Measurements from ENCODE around the gene SLC5A3.

DNA sequence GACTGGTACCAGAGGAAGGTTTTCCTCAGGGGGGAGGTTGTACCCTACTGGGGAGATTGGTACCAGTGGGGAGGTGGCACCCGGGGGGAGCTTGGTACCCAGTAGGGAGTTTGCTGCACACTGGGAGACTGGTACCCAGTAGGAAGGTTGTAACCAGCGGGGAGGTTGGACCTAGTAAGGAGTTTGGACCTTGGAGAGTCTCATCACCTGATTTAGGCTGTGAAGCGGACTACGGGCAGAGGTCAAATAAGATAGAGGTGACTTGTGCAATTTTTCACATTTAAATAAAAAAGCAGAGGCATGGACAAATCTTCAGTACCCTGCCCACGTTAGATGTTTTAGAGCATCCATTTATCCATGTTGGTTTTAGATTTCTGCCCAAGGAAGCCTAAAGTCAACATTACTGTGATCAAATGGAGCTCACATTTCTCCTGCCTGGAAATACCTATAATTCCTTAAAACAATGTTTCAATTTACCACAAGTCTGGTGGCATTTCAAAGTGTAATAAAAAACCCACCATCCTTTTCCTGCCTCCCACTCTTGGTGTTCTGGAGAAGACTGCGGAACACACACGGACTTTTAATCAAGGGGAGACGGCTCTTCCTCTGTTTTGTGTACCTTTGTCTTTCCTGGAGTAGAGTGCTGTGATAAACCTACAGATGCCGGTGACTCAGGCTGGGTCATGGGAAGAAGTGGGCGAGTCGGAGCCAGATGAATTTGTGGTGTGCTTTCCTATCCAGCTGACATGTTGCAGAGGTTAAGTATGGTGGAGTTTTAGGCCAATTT, 36.2 kb upstream of the SLC5A3 start:
- TF ChIP-seq, protein P1, sequence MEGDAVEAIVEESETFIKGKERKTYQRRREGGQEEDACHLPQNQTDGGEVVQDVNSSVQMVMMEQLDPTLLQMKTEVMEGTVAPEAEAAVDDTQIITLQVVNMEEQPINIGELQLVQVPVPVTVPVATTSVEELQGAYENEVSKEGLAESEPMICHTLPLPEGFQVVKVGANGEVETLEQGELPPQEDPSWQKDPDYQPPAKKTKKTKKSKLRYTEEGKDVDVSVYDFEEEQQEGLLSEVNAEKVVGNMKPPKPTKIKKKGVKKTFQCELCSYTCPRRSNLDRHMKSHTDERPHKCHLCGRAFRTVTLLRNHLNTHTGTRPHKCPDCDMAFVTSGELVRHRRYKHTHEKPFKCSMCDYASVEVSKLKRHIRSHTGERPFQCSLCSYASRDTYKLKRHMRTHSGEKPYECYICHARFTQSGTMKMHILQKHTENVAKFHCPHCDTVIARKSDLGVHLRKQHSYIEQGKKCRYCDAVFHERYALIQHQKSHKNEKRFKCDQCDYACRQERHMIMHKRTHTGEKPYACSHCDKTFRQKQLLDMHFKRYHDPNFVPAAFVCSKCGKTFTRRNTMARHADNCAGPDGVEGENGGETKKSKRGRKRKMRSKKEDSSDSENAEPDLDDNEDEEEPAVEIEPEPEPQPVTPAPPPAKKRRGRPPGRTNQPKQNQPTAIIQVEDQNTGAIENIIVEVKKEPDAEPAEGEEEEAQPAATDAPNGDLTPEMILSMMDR (IDR thresholded peaks at IDR 0.05; ENCODE audit: insufficient read depth, low read length) = no peak
- TF ChIP-seq, protein P2, sequence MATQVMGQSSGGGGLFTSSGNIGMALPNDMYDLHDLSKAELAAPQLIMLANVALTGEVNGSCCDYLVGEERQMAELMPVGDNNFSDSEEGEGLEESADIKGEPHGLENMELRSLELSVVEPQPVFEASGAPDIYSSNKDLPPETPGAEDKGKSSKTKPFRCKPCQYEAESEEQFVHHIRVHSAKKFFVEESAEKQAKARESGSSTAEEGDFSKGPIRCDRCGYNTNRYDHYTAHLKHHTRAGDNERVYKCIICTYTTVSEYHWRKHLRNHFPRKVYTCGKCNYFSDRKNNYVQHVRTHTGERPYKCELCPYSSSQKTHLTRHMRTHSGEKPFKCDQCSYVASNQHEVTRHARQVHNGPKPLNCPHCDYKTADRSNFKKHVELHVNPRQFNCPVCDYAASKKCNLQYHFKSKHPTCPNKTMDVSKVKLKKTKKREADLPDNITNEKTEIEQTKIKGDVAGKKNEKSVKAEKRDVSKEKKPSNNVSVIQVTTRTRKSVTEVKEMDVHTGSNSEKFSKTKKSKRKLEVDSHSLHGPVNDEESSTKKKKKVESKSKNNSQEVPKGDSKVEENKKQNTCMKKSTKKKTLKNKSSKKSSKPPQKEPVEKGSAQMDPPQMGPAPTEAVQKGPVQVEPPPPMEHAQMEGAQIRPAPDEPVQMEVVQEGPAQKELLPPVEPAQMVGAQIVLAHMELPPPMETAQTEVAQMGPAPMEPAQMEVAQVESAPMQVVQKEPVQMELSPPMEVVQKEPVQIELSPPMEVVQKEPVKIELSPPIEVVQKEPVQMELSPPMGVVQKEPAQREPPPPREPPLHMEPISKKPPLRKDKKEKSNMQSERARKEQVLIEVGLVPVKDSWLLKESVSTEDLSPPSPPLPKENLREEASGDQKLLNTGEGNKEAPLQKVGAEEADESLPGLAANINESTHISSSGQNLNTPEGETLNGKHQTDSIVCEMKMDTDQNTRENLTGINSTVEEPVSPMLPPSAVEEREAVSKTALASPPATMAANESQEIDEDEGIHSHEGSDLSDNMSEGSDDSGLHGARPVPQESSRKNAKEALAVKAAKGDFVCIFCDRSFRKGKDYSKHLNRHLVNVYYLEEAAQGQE (IDR thresholded peaks at IDR 0.05; ENCODE audit: insufficient replicate concordance, low read depth) = no peak
- TF ChIP-seq POLR2AphosphoS5 (IDR thresholded peaks at IDR 0.05; ENCODE audit: low read depth) = no peak
